Aorta (tissue), 5 donors: ENCODE measurements around the gene ERICH4. TPM values are rescaled to one million over a fixed set of nuclear protein-coding genes. Genes with fewer than 3 reads are reported as not detected.

Source experiments
- ATAC-seq: fragments of 200-7000 bp; cut with Tn5 transposase; one replicate; pipeline ENCODE4 v1.9.1; 2022; ENCODE audit warnings: moderate library complexity; ENCODE audit not compliant: low FRiP score
- DNase-seq, 2 donors: peaks; one replicate each; pipeline ENCODE4 v3.0.0-alpha.2; 2020
- H3K27ac ChIP-seq, 2 donors: one replicate each; pipeline ENCODE4 v1.5.1; 2013; ENCODE audit warnings: low read length in 2 of 2, mild to moderate bottlenecking in 2 of 2, moderate library complexity in 2 of 2, control low read depth in 1 of 2, inconsistent platforms in 1 of 2, low read depth in 1 of 2
- H3K27me3 ChIP-seq, 2 donors: one replicate each; pipeline ENCODE4 v1.6.1; 2013; ENCODE audit warnings: control low read depth in 1 of 2, low read length in 1 of 2, mild to moderate bottlenecking in 1 of 2, moderate library complexity in 1 of 2; ENCODE audit not compliant: insufficient read depth in 2 of 2, control insufficient read depth in 1 of 2
- H3K36me3 ChIP-seq, 2 donors: one replicate each; pipeline ENCODE4 v1.6.1; 2013; ENCODE audit warnings: control low read depth in 1 of 2, low read length in 1 of 2, mild to moderate bottlenecking in 1 of 2; ENCODE audit not compliant: insufficient read depth in 2 of 2, control insufficient read depth in 1 of 2
- H3K4me1 ChIP-seq, 2 donors: one replicate each; pipeline ENCODE4 v1.6.1; 2013; ENCODE audit warnings: low read length in 2 of 2, control low read depth in 1 of 2, mild to moderate bottlenecking in 1 of 2, moderate library complexity in 1 of 2; ENCODE audit not compliant: insufficient read depth in 2 of 2, control insufficient read depth in 1 of 2
- H3K4me3 ChIP-seq, 2 donors: one replicate each; pipeline ENCODE4 v1.5.1; 2013; ENCODE audit warnings: low read length in 2 of 2, control low read depth in 1 of 2, mild to moderate bottlenecking in 1 of 2
- H3K9me3 ChIP-seq: one replicate; pipeline ENCODE4 v1.6.1; 2013; ENCODE audit warnings: mild to moderate bottlenecking, low read length; ENCODE audit not compliant: control insufficient read depth
- WGBS, 2 donors: extraction: QIAGEN DNeasy Blood & Tissue Kit; methylation state at CpG; one replicate each; pipeline ENCODE4 v1.1.7; 2013; 5-methylcytosine and 5-hydroxymethylcytosine counted together
- intact Hi-C, 2 donors: fragments of 100-400 bp; cut with DNase I; formaldehyde crosslinking; loops; one replicate each; pipeline versions ENCODE4 v1.14.2 to v1.15.0; 2022
- polyA plus RNA-seq, 2 donors: library from polyadenylated mRNA; stranded (reverse); fragments of 200-250 nt; gene quantifications; one replicate each; pipeline ENCODE4 v1.2.3, GENCODE V29; 2013
- total RNA-seq, 2 donors: library from RNA; stranded (reverse); fragmentation: NEBNext Ultra II Directional; extraction: Animal tissue kit (Norgen Biotek cat#: 25700); gene quantifications; one replicate each; pipeline ENCODE4 v1.2.1, GENCODE V29; 2021
- donor health status: healthy with polysubstance abuse.
- donor health status: Bipolar disorder and iron deficiency.
- donor health status: DM: no; HTN: no; CAD: no.
- donor health status: DM: no; HTN: no; CAD: no.
- donor health status: DM: yes; HTN: yes; CAD: no.

Gene ERICH4
- total and polyA plus RNA-seq, 4 donors = 13.4 TPM; not detected in 3

DNA sequence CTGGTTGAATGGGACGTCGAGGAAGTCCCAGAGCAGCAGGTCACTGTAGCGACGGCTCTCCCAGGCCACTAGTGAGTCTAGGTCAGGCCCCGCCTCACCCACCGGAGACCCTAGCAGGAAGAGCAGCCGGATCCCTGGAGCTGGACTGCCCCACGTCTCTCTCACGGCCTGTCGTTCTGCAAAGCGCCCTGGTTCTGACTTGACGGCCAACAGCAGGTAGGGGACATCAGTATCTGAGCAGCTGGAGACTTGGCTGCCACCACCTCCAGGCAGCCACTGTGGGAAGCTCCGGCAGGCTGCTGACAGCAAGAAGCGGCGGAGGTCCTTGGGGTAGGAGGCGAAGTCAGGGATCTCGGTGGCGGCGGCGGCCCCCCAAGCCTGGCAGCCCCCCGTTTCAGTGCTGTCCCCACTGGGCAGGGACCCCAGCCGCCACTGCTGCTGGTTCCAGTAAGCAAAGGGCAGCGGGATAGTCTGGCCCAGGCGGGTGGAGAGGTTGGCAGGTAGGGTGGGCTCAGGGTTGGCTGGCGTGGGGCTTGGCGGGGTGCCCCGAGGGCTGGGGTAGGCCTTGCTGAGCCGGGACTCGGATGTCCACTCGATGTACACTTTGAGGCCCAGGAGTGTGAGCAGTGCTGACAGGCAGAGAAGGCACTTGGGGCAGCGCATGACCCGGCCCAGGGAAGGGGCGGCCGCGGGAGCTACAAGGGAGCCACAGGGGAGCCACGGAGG, 16.7 kb upstream of the ERICH4 start:
- H3K4me3 ChIP-seq = peak overlapping the region in 1 of 2 donors; percentile 33
- no peaks in the 10 kb centered on the region for H3K27me3 ChIP-seq
- intact Hi-C loops = loop anchor here in 1 of 2 donors (5.0 kb wide), 1 partner anchor 74 kb away; the partner anchor contains the start of gene TGFB1
- H3K27ac ChIP-seq = no peak overlapping the region
- H3K36me3 ChIP-seq = peaks cover 0 to 2% of the 10 kb centered on the region in 2 donors
- DNase-seq (no peak), ATAC-seq (no peak)
- H3K4me1 ChIP-seq = no peaks in the 10 kb centered on the region
- H3K9me3 ChIP-seq = no peaks in the 10 kb centered on the region
- WGBS, 2 donors = 75% methylated on average over 34 to 36 of the region's 36 CpGs

GRCh38 chr19:41426952-41427646, 15.9 kb upstream of the ERICH4 start, which contains the start of gene B3GNT8:
TSS of gene B3GNT8 (minus strand) at chr19:41427374. CDS start at chr19:41426778, 596 bp downstream.
- Histone ChIP-seq H3K9me3 (no peaks in the 10 kb centered on the region), H3K4me1 (no peaks in the 10 kb centered on the region), H3K36me3 (peaks cover 0 to 2% of the 10 kb centered on the region in 2 donors), H3K27me3 (no peaks in the 10 kb centered on the region), H3K27ac (peak within 1 kb of the TSS in 1 of 2 donors; percentile 48), H3K4me3 (peak within 1 kb of the TSS; percentile 33 to 53)
- DNase-seq (peak; percentile 92 to 94), ATAC-seq (peak; percentile 94)
- 4 to 6% methylated on average over 15 to 19 of the region's 19 CpGs for WGBS, 2 donors
- intact Hi-C loops = loop anchor here in 1 of 2 donors (5.0 kb wide), 1 partner anchor 75 kb away; the partner anchor contains the start of gene TGFB1

- intact Hi-C loops = loop anchor here in 1 of 2 donors (5.0 kb wide), 1 partner anchor 76 kb away; the partner anchor contains the start of gene TGFB1
Measured at GRCh38 chr19:41427647-41428480, 15.1 kb upstream of the ERICH4 start.

GRCh38 chr19:41428481-41428859, 14.5 kb upstream of the ERICH4 start:
- DNase-seq (no peak), ATAC-seq (no peak)
- H3K9me3 ChIP-seq = no peaks in the 10 kb centered on the region
- intact Hi-C loops = loop anchor here in 1 of 2 donors (5.0 kb wide), 1 partner anchor 76 kb away; the partner anchor contains the start of gene TGFB1
- peak overlapping the region in 1 of 2 donors; percentile 23 for H3K27ac ChIP-seq
- no peak overlapping the region for H3K4me3 ChIP-seq
- peaks cover 0 to 4% of the 10 kb centered on the region in 2 donors for H3K36me3 ChIP-seq
- H3K27me3 ChIP-seq = no peaks in the 10 kb centered on the region
- no peaks in the 10 kb centered on the region for H3K4me1 ChIP-seq
- 43 to 64% methylated on average over 1 of the region's 1 CpG for WGBS, 2 donors

More at GRCh38 chr19:41427647-41428480, 15.1 kb upstream of the ERICH4 start:
- DNase-seq (peak in 1 of 2 donors; percentile 83), ATAC-seq (peak; percentile 47)
- WGBS, 2 donors = 1 to 2% methylated on average over 22 to 23 of the region's 23 CpGs
- H3K4me3 ChIP-seq = peak overlapping the region; percentile 33 to 53
- no peaks in the 10 kb centered on the region for H3K4me1 ChIP-seq
- H3K27me3 ChIP-seq = no peaks in the 10 kb centered on the region
- H3K9me3 ChIP-seq = no peaks in the 10 kb centered on the region
- peaks cover 0 to 2% of the 10 kb centered on the region in 2 donors for H3K36me3 ChIP-seq
- peak overlapping the region in 1 of 2 donors; percentile 41 for H3K27ac ChIP-seq

- Histone ChIP-seq H3K4me3 (no peak overlapping the region), H3K4me1 (no peaks in the 10 kb centered on the region), H3K36me3 (peaks cover 0 to 2% of the 10 kb centered on the region in 2 donors), H3K27me3 (no peaks in the 10 kb centered on the region), H3K9me3 (no peaks in the 10 kb centered on the region), H3K27ac (no peak overlapping the region)
- ATAC-seq (no peak), DNase-seq (no peak)
- intact Hi-C loops = no loop called here
- WGBS, 2 donors = 72 to 79% methylated on average over 6 of the region's 6 CpGs
Measured at GRCh38 chr19:41430922-41431321, 12.0 kb upstream of the ERICH4 start.

GRCh38 chr19:41431426-41432386, 11.2 kb upstream of the ERICH4 start:
- DNase-seq (no peak), ATAC-seq (no peak)
- Histone ChIP-seq H3K27ac (no peak overlapping the region), H3K4me3 (no peak overlapping the region), H3K27me3 (no peaks in the 10 kb centered on the region), H3K36me3 (peaks cover 0 to 2% of the 10 kb centered on the region in 2 donors), H3K4me1 (no peaks in the 10 kb centered on the region), H3K9me3 (no peaks in the 10 kb centered on the region)
- WGBS, 2 donors = 53 to 63% methylated on average over 23 of the region's 23 CpGs
- intact Hi-C loops = loop anchor here in 1 of 2 donors (2.0 kb wide), 1 partner anchor 111 kb away; no protein-coding TSS in a partner anchor

GRCh38 chr19:41433171-41433570, 9.8 kb upstream of the ERICH4 start:
- Histone ChIP-seq H3K36me3 (peaks cover 0 to 2% of the 10 kb centered on the region in 2 donors), H3K4me1 (no peaks in the 10 kb centered on the region), H3K9me3 (no peaks in the 10 kb centered on the region), H3K4me3 (no peak overlapping the region), H3K27me3 (no peaks in the 10 kb centered on the region), H3K27ac (no peak overlapping the region)
- WGBS, 2 donors = 84 to 87% methylated on average over 18 of the region's 18 CpGs
- intact Hi-C loops = loop anchor here in 1 of 2 donors (2.0 kb wide), 1 partner anchor 112 kb away; no protein-coding TSS in a partner anchor
- peak in 1 of 2 donors; percentile 38 for DNase-seq
- ATAC-seq = no peak
